Testis (tissue), 3 donors: Measurements from ENCODE around the gene DCTN3. TPM values are rescaled to one million over a fixed set of nuclear protein-coding genes. Genes with fewer than 3 reads are reported as not detected.

Source experiments
- DNase-seq: peaks from one replicate; pipeline ENCODE4 v3.0.0-alpha.2; 2019
- H3K27ac ChIP-seq, 2 donors: fragments of 200-600 bp; sonication (generic); one replicate each; pipeline ENCODE4 v1.5.1; 2019
- H3K27me3 ChIP-seq: fragments of 200-600 bp; sonication (generic); one replicate; pipeline ENCODE4 v1.5.1; 2019
- H3K36me3 ChIP-seq: fragments of 200-600 bp; sonication (generic); one replicate; pipeline ENCODE4 v1.5.1; 2017; ENCODE audit warnings: low read depth; ENCODE audit errors: missing control alignments
- H3K4me1 ChIP-seq: fragments of 200-600 bp; sonication (generic); one replicate; pipeline ENCODE4 v1.5.1; 2019
- H3K4me3 ChIP-seq, 2 donors: fragments of 200-600 bp; sonication (generic); one replicate each; pipeline ENCODE4 v1.5.1; 2017 to 2019
- H3K9me3 ChIP-seq: fragments of 200-600 bp; sonication (generic); one replicate; pipeline ENCODE4 v1.5.1; 2017
- CTCF ChIP-seq, 3 experiments: fragments of 450-650 bp in 2 of 3; fragments of 200-600 bp in 1 of 3; sonication (generic) in 1 of 3; IDR thresholded peaks; one replicate each; pipeline ENCODE4 v1.5.1; 2016 to 2019; ENCODE audit warnings: antibody characterized with exemption in 3 of 3, mild to moderate bottlenecking in 2 of 3, moderate library complexity in 1 of 3
- POLR2A ChIP-seq: fragments of 450-650 bp; IDR thresholded peaks from one replicate; pipeline ENCODE4 v1.6.1; 2017; ENCODE audit warnings: antibody characterized with exemption, mild to moderate bottlenecking, moderate library complexity
- WGBS, 2 donors: methylation state at CpG; one replicate each; pipeline ENCODE4 v1.1.5; 2018; 5-methylcytosine and 5-hydroxymethylcytosine counted together
- intact Hi-C: fragments of 100-400 bp; cut with DNase I; formaldehyde crosslinking; loops from one replicate; pipeline ENCODE4 v1.15.1; 2023; ENCODE audit warnings: low total_unique reads
- polyA plus RNA-seq: library from polyadenylated mRNA; stranded (reverse); fragments of 350-450 nt; fragmentation: Illumina TruSeq; extraction: RNeasy Lipid Tissue Mini Kit (QIAGEN cat#74804); gene quantifications from one replicate; pipeline ENCODE4 v1.2.3, GENCODE V29; 2014; ENCODE audit warnings: low read depth, low replicate concordance; ENCODE audit not compliant: insufficient read depth
- total RNA-seq, 2 donors: library from RNA; depleted of rRNA; stranded (reverse); fragments of >200 nt; gene quantifications; one replicate each; pipeline ENCODE4 v1.2.3, GENCODE V29; 2016

DCTN3 gene
- total and polyA plus RNA-seq, 3 donors from 2014 or later: 55.1 to 82.9 (median 78.5) TPM

GRCh38 chr9:34623374-34624235, 3.3 kb upstream of the DCTN3 start:
- intact Hi-C loops: no loop called here
- peak overlapping the region in 1 of 2 donors; percentile 38 for H3K4me3 ChIP-seq
- no peak overlapping the region for H3K27ac ChIP-seq
- no peak for TF ChIP-seq POLR2A
- TF ChIP-seq CTCF (IDR thresholded peaks at IDR 0.05): no peak
- WGBS, 2 donors: 9 to 11% methylated on average over 25 to 63 of the region's 63 CpGs
- no peaks in the 10 kb centered on the region for H3K9me3 ChIP-seq
- peaks cover 24% of the 10 kb centered on the region for H3K4me1 ChIP-seq
- DNase-seq: no peak
- H3K27me3 ChIP-seq: no peaks in the 10 kb centered on the region
- H3K36me3 ChIP-seq: no peaks in the 10 kb centered on the region

GRCh38 chr9:34615132-34615531, 5.2 kb downstream of the DCTN3 start:
- TF ChIP-seq CTCF (IDR thresholded peaks at IDR 0.05): no peak
- TF ChIP-seq POLR2A: no peak
- H3K4me3 ChIP-seq: no peak overlapping the region
- no peak for DNase-seq
- no peaks in the 10 kb centered on the region for H3K27me3 ChIP-seq
- no peaks in the 10 kb centered on the region for H3K9me3 ChIP-seq
- H3K36me3 ChIP-seq: no peaks in the 10 kb centered on the region
- 90 to 100% methylated on average over 2 of the region's 2 CpGs for WGBS, 2 donors
- H3K27ac ChIP-seq: no peak overlapping the region
- peaks cover 17% of the 10 kb centered on the region for H3K4me1 ChIP-seq
- intact Hi-C loops: loop anchor here (10.0 kb wide), 1 partner anchor 90 kb away; no protein-coding TSS in a partner anchor

GRCh38 chr9:34612788-34613390, 7.4 kb downstream of the DCTN3 start:
- Histone ChIP-seq H3K9me3 (no peaks in the 10 kb centered on the region), H3K27me3 (no peaks in the 10 kb centered on the region), H3K36me3 (no peaks in the 10 kb centered on the region), H3K4me1 (peaks cover 11% of the 10 kb centered on the region), H3K4me3 (peak overlapping the region; percentile 73 to 76), H3K27ac (no peak overlapping the region)
- intact Hi-C loops: loop anchor here (10.0 kb wide), 1 partner anchor 92 kb away; no protein-coding TSS in a partner anchor
- 3 to 4% methylated on average over 15 of the region's 15 CpGs for WGBS, 2 donors
- DNase-seq: peak; percentile 88
- TF ChIP-seq CTCF (IDR thresholded peaks at IDR 0.05) (peak; percentile 67 to 84 (median 73)), POLR2A (no peak)

GRCh38 chr9:34611811-34612787, 8.2 kb downstream of the DCTN3 start, which contains the start of gene RPP25L:
RPP25L (minus strand) TSS chr9:34612097; CDS start chr9:34611296, 801 bp downstream.
- 1% methylated on average over 31 to 76 of the region's 77 CpGs for WGBS, 2 donors
- TF ChIP-seq POLR2A: no peak
- H3K4me1 ChIP-seq: peaks cover 11% of the 10 kb centered on the region
- peak; percentile 92 for DNase-seq
- no peaks in the 10 kb centered on the region for H3K27me3 ChIP-seq
- peak within 1 kb of the TSS; percentile 73 to 76 for H3K4me3 ChIP-seq
- H3K36me3 ChIP-seq: no peaks in the 10 kb centered on the region
- peak within 1 kb of the TSS; percentile 82 to 92 for H3K27ac ChIP-seq
- H3K9me3 ChIP-seq: no peaks in the 10 kb centered on the region
- intact Hi-C loops: loop anchor here (10.0 kb wide), 1 partner anchor 93 kb away; no protein-coding TSS in a partner anchor
